ENCODE data around the gene PLPPR1.

- TF ChIP-seq CTCF (conservative IDR thresholded peaks at IDR 0.05; ENCODE audit: low read length) (no peak), EZH2phosphoT487 (IDR thresholded peaks at IDR 0.05; ENCODE audit: borderline replicate concordance) (no peak)
These were observed 5.7 kb downstream of the PLPPR1 start for GRCh38 chr9:101034222-101034621.

Data from Loucy (cell line).